HG03097 (cell line): Measurements from ENCODE around the gene SYNE2.
"Not testable (repeated sequence)": the region's sequence is repeated elsewhere in the genome, so short reads cannot be mapped to it uniquely, and the experiment has no call there.

ENCODE experiments used
- ATAC-seq: cut with Tn5 transposase; IDR thresholded peaks from one replicate; pipeline ENCODE4 v1.9.1; 2021; ENCODE audit not compliant: unreplicated experiment, low FRiP score

Gene SYNE2

DNA sequence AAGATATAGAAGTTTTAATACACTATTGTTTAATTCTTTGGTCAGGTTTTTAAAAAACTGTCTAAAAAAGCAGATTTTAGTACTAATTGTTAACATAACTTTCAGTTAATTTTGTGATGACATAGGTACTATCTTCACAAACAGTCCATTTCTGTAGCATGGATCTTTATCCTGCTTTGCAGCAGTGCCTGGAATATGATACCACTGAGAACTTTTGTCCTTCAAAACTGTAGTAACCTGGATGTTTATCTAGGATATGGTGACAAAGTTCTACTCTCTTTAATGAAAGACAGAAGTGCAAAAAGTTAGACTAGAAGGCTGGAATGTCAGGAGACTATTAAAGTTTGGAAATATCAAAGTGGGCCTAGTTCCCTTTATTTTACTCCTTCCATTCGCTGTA lies 159.9 kb downstream of the SYNE2 start:
- no peak for ATAC-seq

DNA sequence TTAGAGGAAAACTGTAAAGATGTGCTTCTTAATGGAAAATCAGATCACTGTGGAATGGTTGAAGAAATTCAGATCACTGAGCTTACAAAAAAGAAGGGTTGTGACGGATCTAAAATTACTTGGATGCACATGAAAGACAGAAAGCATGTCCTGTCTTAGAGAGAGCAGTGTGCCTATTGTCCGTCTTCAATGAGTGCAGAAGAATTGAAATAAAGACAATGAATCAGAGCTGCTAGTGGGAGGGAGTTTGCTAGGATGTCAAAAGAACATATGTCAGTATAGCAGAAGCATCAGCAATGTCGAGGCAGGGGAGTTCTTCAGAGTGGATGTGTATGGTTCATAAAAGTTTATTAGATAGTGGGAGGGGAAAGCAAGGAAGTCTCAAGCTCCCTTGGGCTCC lies 172.7 kb downstream of the SYNE2 start:
- ATAC-seq, result no peak

DNA sequence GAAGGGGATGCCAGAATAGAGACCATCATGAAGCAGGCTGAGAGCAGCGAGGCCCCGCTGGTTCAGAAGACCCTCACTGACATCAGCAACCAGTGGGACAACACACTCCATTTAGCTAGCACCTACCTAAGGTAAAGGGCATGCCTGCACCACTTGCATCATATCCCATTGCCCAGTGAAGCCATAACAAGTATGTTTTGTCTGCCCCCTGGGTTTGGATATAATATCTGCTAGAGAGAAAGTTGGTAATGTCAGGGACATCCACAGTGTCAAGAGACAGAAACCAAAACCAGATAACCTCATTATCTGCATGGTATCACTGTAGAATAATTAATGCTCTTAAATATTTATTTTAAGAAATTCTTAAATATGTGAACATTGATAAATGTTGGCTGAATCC lies 173.8 kb downstream of the SYNE2 start:
- ATAC-seq, result no peak

DNA sequence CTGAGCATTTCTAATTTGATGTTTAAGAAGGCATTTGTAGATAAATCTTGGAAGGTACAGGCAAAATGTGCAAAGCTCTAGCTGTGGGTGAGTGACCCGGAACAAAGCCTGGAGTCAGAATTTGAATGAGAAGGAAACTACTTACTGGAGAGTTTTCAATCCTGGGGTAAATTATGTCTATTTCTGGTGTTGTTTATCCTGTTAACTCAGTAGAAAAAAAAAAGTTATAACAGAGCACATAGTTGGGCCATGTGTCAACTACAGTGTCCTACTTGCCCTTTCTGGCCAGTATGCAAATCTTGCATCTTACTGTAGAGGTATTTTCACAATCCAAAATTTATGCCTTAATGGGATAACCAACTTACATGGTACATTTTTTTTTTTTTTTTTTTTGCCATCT lies 182.3 kb downstream of the SYNE2 start:
- no peak for ATAC-seq

DNA sequence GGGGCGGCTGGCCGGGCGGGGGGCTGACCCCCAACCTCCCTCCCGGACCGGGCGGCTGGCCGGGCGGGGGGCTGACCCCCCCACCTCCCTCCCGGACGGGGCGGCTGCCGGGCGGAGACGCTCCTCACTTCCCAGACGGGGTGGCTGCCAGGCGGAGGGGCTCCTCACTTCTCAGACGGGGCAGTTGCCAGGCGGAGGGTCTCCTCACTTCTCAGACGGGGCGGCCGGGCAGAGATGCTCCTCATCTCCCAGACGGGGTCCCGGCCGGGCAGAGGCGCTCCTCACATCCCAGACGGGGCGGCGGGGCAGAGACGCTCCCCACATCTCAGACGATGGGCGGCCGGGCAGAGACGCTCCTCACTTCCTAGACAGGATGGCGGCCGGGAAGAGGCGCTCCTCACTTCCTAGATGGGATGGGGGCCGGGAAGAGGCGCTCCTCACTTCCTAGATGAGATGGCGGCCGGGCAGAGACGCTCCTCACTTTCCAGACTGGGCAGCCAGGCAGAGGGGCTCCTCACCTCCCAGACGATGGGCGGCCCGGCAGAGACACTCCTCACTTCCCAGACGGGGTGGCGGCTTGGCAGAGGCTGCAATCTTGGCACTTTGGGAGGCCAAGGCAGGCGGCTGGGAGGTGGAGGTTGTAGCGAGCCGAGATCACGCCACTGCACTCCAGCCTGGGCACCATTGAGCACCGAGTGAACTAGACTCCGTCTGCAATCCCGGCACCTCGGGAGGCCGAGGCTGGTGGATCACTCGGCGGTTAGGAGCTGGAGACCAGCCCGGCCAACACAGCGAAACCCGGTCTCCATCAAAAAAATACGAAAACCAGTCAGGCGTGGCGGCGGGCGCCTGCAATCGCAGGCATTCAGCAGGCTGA lies 185.3 kb downstream of the SYNE2 start:
- ATAC-seq, result not testable (repeated sequence)

DNA sequence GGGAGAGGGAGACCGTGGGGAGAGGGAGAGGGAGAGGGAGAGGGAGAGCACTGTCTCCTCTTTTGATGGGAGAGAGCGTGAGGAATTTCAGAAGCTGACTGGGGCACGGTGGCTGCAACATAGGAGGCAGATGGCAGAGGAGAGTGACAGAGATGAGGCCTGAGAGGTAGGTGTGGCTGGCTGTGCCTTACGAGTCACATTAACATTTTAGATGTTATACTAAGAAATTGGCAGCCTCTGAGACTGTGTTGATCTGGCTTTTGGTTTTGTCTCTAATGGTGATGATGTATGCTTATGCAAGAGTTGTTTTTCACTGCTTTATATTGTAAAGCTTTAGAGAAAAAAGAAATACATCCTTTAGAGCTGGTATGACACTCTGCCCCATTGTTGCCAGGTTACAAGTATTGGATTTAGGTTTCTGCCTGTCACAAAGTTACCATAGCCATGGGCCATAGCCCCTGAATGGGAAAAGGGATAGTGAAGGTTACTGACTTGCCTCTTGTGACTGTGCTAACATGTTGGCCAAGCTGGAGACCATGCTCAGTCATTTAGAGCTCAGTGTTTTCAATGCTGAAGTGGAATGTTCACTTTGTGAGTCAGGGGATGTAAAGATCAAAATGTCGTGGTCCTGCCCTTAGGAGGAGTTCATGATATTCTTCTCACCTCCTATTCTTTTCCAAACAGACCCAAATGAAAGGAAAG lies 186.2 kb downstream of the SYNE2 start:
- ATAC-seq, result no peak

DNA sequence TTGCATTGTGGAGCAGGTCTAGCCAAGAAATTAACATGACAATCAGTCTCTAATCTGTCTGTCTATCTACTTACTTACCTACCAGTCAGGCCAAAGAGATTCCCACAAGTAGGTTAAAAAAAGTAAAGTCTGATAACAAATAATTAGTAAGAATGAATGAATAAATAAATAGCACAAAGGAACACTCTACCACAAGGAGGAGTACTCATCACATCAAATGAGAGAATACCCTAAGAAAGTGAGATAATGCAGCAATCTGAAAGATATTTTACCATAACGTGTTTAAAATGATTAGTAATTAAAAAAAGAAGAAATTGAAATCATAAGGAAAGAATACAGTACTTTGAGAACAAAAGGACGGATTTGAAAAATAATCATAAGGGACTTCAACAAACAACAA lies 187.2 kb downstream of the SYNE2 start:
- ATAC-seq, result no peak

DNA sequence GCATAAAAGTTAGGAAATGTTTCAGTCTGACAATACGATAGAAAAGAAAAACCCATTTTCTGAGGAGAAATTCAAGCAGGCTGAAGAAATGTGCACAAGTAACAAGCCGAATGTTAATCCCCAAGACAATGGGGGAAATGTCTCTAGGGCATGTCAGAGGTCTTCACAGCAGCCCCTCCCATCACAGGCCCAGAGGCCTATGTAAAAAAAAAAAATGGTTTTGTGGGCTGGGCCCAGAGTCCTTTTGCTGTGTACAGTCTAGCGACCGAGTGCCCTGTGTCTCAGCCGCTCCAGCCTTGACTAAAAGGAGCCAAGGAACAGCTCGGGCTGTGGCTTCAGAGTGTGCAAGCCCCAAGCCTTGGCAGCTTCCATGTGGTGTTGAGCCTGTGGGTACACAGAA lies 190.5 kb downstream of the SYNE2 start:
- not testable (repeated sequence) for ATAC-seq

DNA sequence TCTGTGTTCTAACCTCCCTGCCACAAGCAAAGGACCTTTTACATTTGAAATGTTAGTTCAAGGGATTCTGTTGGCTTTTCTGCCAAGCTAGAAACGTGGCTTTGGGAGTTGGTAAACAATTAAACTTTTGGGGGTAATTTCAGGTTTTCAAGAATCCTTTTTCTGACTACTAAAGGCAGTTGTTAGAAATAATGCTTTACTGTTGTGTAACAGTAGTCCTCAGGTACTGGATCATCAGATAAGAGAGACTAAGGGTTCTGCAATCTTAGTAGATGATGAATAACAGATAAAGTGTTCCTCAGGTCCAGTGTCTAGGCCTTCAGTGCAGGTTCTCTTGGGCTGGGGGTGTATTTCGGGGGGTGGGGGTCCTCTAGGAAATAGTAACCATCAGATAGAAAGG lies 192.3 kb downstream of the SYNE2 start:
- no peak for ATAC-seq

DNA sequence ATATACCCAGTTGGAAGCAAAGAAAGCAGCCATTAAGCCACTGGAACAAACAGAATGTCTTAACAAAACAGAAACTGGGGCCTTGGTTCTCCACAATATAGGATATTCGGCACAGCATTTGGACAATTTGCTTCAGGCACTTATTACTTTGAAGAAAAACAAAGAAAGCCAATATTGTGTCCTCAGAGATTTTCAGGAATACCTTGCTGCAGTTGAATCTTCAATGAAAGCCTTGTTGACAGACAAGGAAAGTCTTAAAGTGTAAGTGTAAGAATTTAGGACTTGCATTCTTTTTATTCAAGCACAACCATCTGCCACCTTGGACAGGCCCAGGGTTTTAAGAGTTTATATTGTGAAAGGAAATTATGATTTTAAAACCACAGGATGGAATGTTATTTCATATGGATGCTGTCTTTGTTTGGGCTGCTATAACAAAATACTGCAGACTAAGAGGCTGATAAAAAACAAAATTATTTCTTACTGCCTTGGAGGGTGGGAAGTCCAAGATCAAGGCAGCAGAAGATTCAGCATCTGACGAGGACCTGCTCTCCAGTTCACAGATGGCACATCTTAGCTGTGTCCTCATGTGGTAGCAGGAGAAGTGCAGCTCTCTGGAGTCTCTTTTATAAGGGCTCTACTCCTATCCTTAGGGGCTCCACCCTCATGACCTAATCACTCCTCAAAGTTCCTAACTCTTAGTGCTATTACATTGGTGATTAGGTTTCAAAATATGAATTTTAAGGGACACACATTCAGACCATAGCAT lies 197.0 kb downstream of the SYNE2 start:
- ATAC-seq, result no peak

DNA sequence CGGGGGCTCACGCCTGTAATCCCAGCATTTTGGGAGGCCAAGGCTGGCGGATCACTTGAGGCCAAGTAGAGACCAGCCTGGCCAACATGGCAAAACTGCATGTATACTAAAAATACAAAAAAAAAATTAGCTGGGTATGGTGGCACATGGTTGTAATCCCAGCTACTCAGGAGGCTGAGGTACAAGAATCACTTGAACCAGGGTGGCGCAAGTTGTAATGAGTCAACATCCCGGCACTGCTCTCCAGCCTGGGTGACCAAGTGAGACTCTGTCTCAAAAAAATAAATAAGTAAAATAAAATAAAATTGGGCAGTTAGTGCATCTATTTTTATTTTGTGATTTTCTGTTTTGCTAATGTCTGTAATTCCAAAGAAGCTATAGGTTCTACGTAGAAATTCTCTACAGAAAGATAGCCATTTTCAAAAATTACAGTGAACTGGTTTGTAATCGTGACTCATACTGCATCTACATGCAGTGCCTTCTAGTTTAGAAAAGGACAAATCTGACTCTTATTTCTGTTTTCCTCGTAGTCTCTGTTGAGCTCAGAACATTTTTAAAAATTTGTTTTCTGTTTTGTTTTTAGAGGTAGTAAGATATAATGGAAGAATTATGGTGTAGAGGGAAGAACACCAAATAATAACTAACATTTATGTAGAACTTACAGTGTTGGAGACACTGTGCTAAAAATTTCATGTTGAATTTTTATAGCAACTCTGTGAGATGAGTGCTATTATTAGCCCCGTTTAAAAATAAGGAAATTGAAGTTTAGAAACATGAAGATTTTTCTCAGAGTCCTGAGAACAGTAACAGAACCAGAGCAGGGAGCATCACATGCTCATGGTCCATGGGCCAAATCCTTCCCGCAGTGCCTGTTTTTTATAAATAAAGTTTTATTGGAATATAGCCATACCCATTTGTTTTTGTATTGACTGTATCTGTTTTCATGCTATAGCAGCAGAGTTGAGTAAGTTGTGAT lies 201.2 kb downstream of the SYNE2 start:
- ATAC-seq, result no peak

DNA sequence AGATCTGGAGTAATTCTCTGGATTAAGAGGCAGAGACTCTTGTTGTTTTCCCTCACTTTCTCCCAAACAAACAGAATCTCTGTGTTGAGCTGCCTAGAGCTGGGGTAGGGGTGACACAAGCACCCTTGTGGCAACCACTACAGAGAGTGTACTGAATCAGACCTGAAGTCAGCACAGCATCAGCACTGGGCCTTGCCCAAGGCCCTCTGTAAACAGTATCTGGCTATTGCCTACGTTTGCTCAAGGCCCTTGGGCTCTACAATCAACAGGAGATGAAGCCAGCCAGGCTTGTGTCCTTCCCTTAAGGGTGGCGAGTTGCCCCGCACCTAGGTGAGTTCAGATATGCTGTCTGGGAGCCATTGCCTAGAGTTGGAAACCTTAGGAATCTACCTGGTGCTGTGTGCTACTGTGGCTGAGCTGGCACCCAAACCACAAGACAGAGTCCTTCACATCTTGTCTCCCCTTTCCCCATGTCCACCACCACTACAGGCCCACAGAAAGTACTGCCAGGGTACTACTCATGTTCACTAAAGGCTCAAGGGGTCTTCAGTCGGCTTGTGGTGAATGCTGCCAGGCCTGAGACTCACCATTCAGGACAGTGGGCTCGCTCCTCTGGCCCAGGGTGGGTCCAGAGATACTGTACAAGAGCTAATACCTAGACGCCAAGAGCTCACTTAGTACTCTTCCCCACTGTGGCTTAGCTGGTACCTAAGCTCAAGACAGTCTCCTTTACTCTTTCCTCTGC lies 206.8 kb downstream of the SYNE2 start:
- ATAC-seq, result no peak

DNA sequence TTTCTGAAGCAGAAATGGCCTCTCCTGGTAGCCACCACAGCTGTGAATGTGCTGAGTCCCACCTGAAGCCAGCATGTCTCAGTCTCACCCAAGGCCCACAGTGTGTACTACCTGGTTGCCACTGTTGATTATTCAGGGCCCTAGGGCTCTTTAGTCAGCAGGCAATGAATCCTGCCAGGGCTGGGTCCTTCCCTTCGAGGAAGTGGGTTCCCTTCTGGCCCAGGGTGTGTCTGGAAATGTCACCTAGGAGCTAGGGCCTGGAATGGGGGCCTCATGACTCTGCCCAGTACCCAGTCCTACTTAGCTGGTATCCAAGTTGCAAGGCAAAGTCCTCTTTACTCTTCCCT lies 207.4 kb downstream of the SYNE2 start:
- no peak for ATAC-seq

DNA sequence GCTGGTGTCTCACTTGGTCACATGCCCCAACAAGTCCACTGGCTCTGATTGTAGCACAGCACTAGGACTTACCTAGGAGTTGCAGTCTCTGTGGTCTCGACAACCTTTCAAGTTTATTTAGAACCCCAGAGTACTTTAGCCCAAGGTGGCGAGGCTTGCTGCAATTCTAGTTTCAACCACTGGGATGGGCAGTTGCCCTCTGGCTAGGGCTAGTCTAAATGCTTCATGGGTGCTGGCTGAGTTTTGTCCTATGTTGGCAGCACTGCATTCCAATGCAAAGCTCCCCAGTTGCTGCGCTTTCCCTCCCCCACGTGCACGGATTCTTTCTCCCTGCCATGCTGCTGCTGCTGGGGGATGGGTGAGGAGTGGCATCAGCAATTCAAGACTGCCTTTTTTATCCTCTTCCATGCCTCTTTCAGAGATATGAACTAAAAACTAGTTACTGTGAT lies 207.9 kb downstream of the SYNE2 start:
- ATAC-seq, result no peak

DNA sequence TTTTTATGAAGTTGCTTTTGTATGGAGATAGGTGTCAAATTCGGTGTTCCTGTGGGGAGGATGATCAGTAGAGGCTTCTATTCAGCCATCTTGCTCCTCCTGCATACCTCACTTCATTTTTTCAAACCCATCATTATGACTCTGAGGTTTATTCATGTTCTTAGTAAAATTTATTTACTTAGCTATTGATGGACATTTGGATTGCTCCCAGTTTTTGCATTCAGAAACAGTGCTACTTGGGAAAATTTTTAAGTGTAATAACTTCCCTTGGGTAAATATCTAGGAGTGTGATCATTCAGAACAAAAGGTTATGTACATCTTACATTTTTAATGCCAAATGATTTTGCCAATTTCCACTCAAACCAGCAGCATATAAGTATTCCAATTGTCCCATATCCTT lies 208.3 kb downstream of the SYNE2 start:
- no peak for ATAC-seq

DNA sequence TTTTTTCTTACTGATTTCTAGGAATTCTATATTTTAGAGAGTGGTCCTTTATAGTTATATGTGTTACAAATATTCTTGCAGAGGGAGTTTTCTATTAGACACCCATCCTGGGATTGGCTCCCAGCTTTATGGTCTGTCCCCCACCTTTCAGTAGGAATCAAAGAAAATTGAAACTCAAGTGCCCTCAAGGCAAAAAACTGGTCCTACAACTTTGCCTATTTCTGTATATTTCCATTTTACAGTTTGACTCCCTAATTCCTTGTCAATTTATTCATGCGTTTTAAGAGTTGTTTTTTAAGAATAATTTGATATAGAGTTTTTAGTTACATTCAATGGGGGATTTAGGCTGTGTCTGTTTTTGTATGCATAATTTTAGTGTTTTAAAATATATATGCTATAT lies 208.9 kb downstream of the SYNE2 start:
- no peak for ATAC-seq

DNA sequence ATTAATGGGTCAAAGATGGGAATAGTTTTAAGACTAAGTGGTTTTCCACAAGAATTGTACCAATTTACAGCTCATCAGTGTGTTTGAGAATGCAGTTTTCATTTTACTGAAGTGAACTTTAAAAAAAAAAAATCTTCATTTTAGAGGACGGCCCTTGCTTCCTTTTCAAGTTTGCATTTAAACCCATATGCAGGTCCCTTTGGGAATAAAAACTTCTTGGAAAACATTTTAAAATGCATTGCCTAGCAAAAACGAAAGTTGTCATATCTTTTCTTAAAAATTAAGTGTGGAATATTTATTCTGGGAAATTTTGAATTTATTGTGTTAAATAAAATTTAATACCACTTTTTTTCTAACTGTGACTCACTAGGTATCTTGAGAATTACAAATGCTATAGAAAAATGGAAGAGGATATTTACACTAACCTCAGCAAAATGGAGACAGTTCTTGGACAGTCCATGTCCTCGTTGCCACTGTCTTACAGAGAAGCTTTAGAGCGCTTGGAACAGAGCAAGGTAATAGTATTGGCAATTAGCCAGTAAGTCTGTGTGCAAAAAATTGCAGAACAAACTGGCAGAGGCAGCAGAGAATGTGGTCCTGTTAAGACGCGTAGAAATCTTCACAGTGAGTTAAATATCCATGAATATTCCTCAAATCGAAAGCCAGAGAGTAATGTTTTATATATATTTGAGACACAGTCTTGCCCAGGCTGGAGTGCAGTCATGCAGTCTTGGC lies 209.7 kb downstream of the SYNE2 start:
- ATAC-seq, result no peak

DNA sequence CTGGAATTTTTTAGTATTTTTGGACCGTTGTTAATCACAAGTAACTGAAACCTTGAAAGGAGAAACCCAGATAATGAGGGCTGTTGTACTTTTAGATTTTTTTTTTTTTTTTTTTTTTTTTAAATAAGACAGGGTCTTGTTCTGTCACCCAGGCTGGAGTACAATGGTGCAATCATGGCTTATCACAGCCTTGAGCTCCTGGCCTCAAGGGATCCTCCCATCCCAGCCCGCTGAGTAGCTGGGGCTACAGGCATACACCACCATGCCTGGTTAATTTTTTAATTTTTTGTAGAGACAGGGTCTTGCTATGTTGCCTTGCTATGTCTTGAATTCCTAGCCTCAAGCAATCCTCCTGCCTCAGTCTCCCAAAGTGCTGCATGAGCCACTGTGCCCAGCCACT lies 211.6 kb downstream of the SYNE2 start:
- no peak for ATAC-seq
